SK-N-SH (cell line): ENCODE measurements around the gene CLDN14. TPM values are rescaled to one million over a fixed set of nuclear protein-coding genes. Genes with fewer than 3 reads are reported as not detected.

Source experiments
- CTCF ChIA-PET: fragments of 300-600, 350-600 bp; formaldehyde crosslinking; extraction: SDS; loops from one replicate; lab custom pipeline; 2021; lab: Yijun Ruan, JAX
- POLR2A ChIA-PET: fragments of 350-600 bp; sonication (Branson Sonifier 250); formaldehyde crosslinking; extraction: SDS; loops from one replicate; lab custom pipeline; 2020; ENCODE audit warnings: antibody characterized with exemption, inconsistent platforms; lab: Yijun Ruan, JAX
- DNase-seq: peaks from one replicate; pipeline ENCODE4 v3.0.0; 2012
- H2AFZ ChIP-seq: fragments of 200-600 bp; sonication (generic); 2 replicates; pipeline ENCODE4 v1.8.1; 2016; ENCODE audit warnings: antibody characterized with exemption, mild to moderate bottlenecking, low read depth
- H3F3A ChIP-seq: fragments of 200-600 bp; sonication (generic); replicated peaks from 2 replicates; pipeline ENCODE3; 2016; ENCODE audit warnings: antibody characterized with exemption, mild to moderate bottlenecking; ENCODE audit not compliant: insufficient read depth
- H3K27ac ChIP-seq, 2 experiments: fragments of 200-500 bp in 1 of 2; fragments of 200-600 bp in 1 of 2; sonication (Bioruptor generic) in 1 of 2; sonication (generic), shearing (Covaris generic) in 1 of 2; 2 replicates each; pipeline versions ENCODE4 v1.5.1 to v1.6.1; 2014 to 2016; ENCODE audit warnings: low read depth in 2 of 2, inconsistent platforms in 1 of 2, low read length in 1 of 2, mild to moderate bottlenecking in 1 of 2, mixed read lengths in 1 of 2
- H3K27me3 ChIP-seq: fragments of 200-600 bp; sonication (generic), shearing (Covaris generic); 2 replicates; pipeline ENCODE4 v1.6.1; 2016; ENCODE audit warnings: mixed run types; ENCODE audit not compliant: insufficient read depth
- H3K36me3 ChIP-seq, 2 experiments: fragments of 200-500 bp in 1 of 2; fragments of 200-600 bp in 1 of 2; sonication (Bioruptor generic) in 1 of 2; sonication (generic) in 1 of 2; replicated peaks in 1 of 2; 2 replicates each; pipeline versions ENCODE3 to v1.5.1; 2014 to 2016; ENCODE audit warnings: low read length in 1 of 2, mild to moderate bottlenecking in 1 of 2; ENCODE audit not compliant: insufficient read depth in 2 of 2, control insufficient read depth in 1 of 2
- H3K4me1 ChIP-seq, 2 experiments: fragments of 200-500 bp in 1 of 2; fragments of 200-600 bp in 1 of 2; sonication (Bioruptor generic) in 1 of 2; sonication (generic), shearing (Covaris generic) in 1 of 2; 2 replicates each; pipeline versions ENCODE4 v1.5.1 to v1.6.1; 2014 to 2016; ENCODE audit warnings: low read depth in 1 of 2, low read length in 1 of 2, mixed run types in 1 of 2; ENCODE audit not compliant: insufficient read depth in 2 of 2, control insufficient read depth in 1 of 2
- H3K4me2 ChIP-seq: fragments of 200-600 bp; sonication (generic), shearing (Covaris generic); 2 replicates; pipeline ENCODE4 v1.6.1; 2017; ENCODE audit warnings: mixed run types
- H3K4me3 ChIP-seq, 2 experiments: fragments of 200-500 bp in 1 of 2; fragments of 200-600 bp in 1 of 2; sonication (Bioruptor generic) in 1 of 2; sonication (generic), shearing (Covaris generic) in 1 of 2; 2 replicates each; pipeline versions ENCODE4 v1.5.1 to v1.8.1; 2014 to 2016; ENCODE audit warnings: low read depth in 2 of 2, inconsistent platforms in 1 of 2, low read length in 1 of 2, mild to moderate bottlenecking in 1 of 2, mixed read lengths in 1 of 2, moderate library complexity in 1 of 2
- H3K79me2 ChIP-seq: fragments of 200-600 bp; sonication (generic); 2 replicates; pipeline ENCODE4 v1.8.1; 2017; ENCODE audit warnings: mild to moderate bottlenecking; ENCODE audit not compliant: insufficient read depth
- H3K9ac ChIP-seq: fragments of 200-600 bp; sonication (generic); 2 replicates; pipeline ENCODE4 v1.6.1; 2017; ENCODE audit warnings: mixed run types
- H3K9me2 ChIP-seq: fragments of 200-600 bp; sonication (generic); 2 replicates; pipeline ENCODE4 v1.6.1; 2017; ENCODE audit warnings: mixed run types
- H3K9me3 ChIP-seq: fragments of 200-600 bp; sonication (generic); 2 replicates; pipeline ENCODE4 v1.6.1; 2017; ENCODE audit warnings: mixed run types, mild to moderate bottlenecking, moderate library complexity
- H4K20me1 ChIP-seq: fragments of 200-600 bp; sonication (generic); 2 replicates; pipeline ENCODE4 v1.6.1; 2017; ENCODE audit warnings: mild to moderate bottlenecking, mixed run types; ENCODE audit not compliant: insufficient read depth
- FOXM1 ChIP-seq: IDR thresholded peaks from 2 replicates; pipeline ENCODE4 v1.4.0; 2012; ENCODE audit warnings: low read depth, mild to moderate bottlenecking
- MEF2A ChIP-seq: IDR thresholded peaks from 2 replicates; pipeline ENCODE4 v1.4.0; 2012; ENCODE audit warnings: low read depth, borderline replicate concordance
- RCOR1 ChIP-seq: fragments of 150-350 bp; IDR thresholded peaks from 2 replicates; pipeline ENCODE4 v1.6.1; 2017; ENCODE audit warnings: antibody characterized with exemption, low read length
- SMC3 ChIP-seq: IDR thresholded peaks from 2 replicates; pipeline ENCODE4 v1.6.1; 2012; ENCODE audit warnings: low read depth, low read length, improper control_type of control experiment
- TAF1 ChIP-seq: IDR thresholded peaks from 2 replicates; pipeline ENCODE4 v1.6.1; 2012; ENCODE audit warnings: low read depth, mild to moderate bottlenecking, low read length, moderate library complexity, borderline replicate concordance
- whole genome bisulfite sequencing: methylation state at CpG from one replicate; pipeline ENCODE4 v1.1.6; 2017; ENCODE audit warnings: low lambda C conversion rate; 5-methylcytosine and 5-hydroxymethylcytosine counted together
- polyA plus RNA-seq, 3 experiments: library from polyadenylated mRNA; depleted of rRNA; stranded (reverse); fragments of >200 nt; gene quantifications; 2 replicates each; pipeline ENCODE4 v1.2.3, GENCODE V29; 2012
- TF ChIP-seq, protein P1 (sequence below): IDR thresholded peaks from 2 replicates; pipeline ENCODE4 v1.6.1; 2012; ENCODE audit warnings: mild to moderate bottlenecking, low read depth, low read length, moderate library complexity
- TF ChIP-seq, protein P2 (sequence below): fragments of 150-350 bp; IDR thresholded peaks from 2 replicates; pipeline ENCODE4 v1.6.1; 2017; ENCODE audit warnings: antibody characterized with exemption, low read length, low read depth, borderline replicate concordance

Gene CLDN14
- polyA plus RNA-seq, 1 of the 3 experiments (the other 2 are of a cell fraction) = not detected

DNA sequence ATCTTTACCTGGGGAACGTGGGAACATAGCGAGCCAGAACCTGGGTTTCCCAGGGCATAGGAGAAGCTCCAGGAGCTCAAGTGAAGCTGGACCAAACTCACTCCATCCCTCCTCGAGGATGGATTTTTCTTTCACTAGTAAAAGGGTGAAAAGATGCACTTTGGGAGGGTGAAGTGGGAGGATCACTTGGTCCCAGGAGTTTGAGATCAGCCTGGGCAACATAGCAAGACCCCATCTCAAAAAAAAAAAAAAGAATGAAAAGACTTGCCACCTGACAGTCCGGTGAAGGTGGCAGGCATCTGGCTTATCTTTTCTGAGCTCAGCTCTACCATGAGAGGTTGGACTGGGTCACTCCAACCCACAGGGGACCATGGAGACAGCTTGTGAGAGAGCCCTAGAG, 52.4 kb downstream of the CLDN14 start:
- TF ChIP-seq MEF2A = no peak
- TF ChIP-seq, protein P1, sequence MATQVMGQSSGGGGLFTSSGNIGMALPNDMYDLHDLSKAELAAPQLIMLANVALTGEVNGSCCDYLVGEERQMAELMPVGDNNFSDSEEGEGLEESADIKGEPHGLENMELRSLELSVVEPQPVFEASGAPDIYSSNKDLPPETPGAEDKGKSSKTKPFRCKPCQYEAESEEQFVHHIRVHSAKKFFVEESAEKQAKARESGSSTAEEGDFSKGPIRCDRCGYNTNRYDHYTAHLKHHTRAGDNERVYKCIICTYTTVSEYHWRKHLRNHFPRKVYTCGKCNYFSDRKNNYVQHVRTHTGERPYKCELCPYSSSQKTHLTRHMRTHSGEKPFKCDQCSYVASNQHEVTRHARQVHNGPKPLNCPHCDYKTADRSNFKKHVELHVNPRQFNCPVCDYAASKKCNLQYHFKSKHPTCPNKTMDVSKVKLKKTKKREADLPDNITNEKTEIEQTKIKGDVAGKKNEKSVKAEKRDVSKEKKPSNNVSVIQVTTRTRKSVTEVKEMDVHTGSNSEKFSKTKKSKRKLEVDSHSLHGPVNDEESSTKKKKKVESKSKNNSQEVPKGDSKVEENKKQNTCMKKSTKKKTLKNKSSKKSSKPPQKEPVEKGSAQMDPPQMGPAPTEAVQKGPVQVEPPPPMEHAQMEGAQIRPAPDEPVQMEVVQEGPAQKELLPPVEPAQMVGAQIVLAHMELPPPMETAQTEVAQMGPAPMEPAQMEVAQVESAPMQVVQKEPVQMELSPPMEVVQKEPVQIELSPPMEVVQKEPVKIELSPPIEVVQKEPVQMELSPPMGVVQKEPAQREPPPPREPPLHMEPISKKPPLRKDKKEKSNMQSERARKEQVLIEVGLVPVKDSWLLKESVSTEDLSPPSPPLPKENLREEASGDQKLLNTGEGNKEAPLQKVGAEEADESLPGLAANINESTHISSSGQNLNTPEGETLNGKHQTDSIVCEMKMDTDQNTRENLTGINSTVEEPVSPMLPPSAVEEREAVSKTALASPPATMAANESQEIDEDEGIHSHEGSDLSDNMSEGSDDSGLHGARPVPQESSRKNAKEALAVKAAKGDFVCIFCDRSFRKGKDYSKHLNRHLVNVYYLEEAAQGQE = no peak
- TF ChIP-seq, protein P2, sequence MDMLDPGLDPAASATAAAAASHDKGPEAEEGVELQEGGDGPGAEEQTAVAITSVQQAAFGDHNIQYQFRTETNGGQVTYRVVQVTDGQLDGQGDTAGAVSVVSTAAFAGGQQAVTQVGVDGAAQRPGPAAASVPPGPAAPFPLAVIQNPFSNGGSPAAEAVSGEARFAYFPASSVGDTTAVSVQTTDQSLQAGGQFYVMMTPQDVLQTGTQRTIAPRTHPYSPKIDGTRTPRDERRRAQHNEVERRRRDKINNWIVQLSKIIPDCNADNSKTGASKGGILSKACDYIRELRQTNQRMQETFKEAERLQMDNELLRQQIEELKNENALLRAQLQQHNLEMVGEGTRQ = no peak
- TF ChIP-seq TAF1 = no peak
- no peak for TF ChIP-seq SMC3
- TF ChIP-seq FOXM1 = no peak
- POLR2A ChIA-PET = no interaction called here
- 100% methylated on average over 4 of the region's 4 CpGs for WGBS

DNA sequence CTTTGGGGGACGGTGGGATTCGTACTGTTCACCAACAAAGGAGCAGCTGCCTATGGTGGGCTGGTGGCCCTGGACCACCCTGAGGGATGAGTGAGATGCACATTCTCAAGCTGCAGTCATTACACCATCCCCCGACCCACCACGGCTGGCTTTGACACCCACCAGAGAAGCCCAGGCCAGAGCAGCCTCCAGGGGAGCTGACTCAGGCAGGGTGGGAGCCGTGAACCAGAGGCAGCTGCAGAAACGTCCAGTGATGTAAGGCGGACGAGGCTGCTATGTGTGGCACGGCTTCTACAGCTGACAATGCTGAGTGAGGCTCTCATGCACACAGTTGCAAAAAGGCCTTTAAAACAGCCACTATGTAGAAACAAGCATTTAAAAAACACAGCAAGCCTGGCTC, 54.6 kb downstream of the CLDN14 start:
- ChIA-PET POLR2A (no interaction called here), CTCF (interaction anchor here (1.0 kb wide), 1 partner anchor 79 kb away, joined by 3 read pairs; no protein-coding TSS in a partner anchor)
- Histone ChIP-seq H3K9ac (no peak overlapping the region), H3K4me3 (no peak overlapping the region), H3K36me3 (no peaks in the 10 kb centered on the region), H3K4me1 (peaks cover 6 to 9% of the 10 kb centered on the region in 2 experiments; a peak in 2 of 4 replicates), H3K9me3 (no peaks in the 10 kb centered on the region), H3K79me2 (no peaks in the 10 kb centered on the region), H3F3A (peaks cover 16% of the 10 kb centered on the region), H3K27ac (no peak overlapping the region), H2AFZ (no peak overlapping the region), H3K27me3 (no peaks in the 10 kb centered on the region), H4K20me1 (no peaks in the 10 kb centered on the region), H3K4me2 (no peak overlapping the region), H3K9me2 (no peaks in the 10 kb centered on the region)
- WGBS = 88% methylated on average over 9 of the region's 9 CpGs
- no peak for DNase-seq
- no peak for TF ChIP-seq RCOR1

More for the DNA sequence above, 52.4 kb downstream of the CLDN14 start:
- no peak for DNase-seq
- no peak overlapping the region for H2AFZ ChIP-seq
- no peak overlapping the region for H3K4me2 ChIP-seq
- peaks cover 12% of the 10 kb centered on the region for H3F3A ChIP-seq
- no peaks in the 10 kb centered on the region for H4K20me1 ChIP-seq
- H3K36me3 ChIP-seq = no peaks in the 10 kb centered on the region
- H3K27me3 ChIP-seq = no peaks in the 10 kb centered on the region
- no peak overlapping the region for H3K4me3 ChIP-seq
- H3K27ac ChIP-seq = no peak overlapping the region
- peaks cover 9% of the 10 kb centered on the region; the same call in 1 of the 2 replicates for H3K79me2 ChIP-seq
- CTCF ChIA-PET = no interaction called here
- H3K9ac ChIP-seq = no peak overlapping the region
- H3K4me1 ChIP-seq = peaks cover 6 to 9% of the 10 kb centered on the region in 2 experiments; a peak in 2 of 4 replicates
- no peaks in the 10 kb centered on the region for H3K9me3 ChIP-seq
- H3K9me2 ChIP-seq = no peaks in the 10 kb centered on the region
